GM13977 (cell line): ENCODE data around the gene PDE4B.

Source experiments
- DNase-seq: peaks from one replicate; pipeline ENCODE4 v3.0.0; 2012; ENCODE audit warnings: low spot score
- in situ Hi-C: fragments of 300-500 bp; cut with MboI; formaldehyde crosslinking; loops from one replicate; pipeline ENCODE4 v1.12.0; 2022; ENCODE audit warnings: low sequenced_read_pairs, low pct_unique_long_range_greater_than_20kb, mixed read lengths, inconsistent platforms; ENCODE audit not compliant: unreplicated experiment
- TF ChIP-seq, protein P1 (sequence below): IDR thresholded peaks from 2 replicates; pipeline ENCODE4 v1.5.1; 2012; ENCODE audit warnings: mild to moderate bottlenecking, control low read depth; ENCODE audit not compliant: insufficient read depth; ENCODE audit errors: extremely low read depth, missing control alignments

Gene PDE4B

GRCh38 chr1:66349242-66349641, 556.5 kb downstream of the PDE4B start:
- TF ChIP-seq, protein P1, sequence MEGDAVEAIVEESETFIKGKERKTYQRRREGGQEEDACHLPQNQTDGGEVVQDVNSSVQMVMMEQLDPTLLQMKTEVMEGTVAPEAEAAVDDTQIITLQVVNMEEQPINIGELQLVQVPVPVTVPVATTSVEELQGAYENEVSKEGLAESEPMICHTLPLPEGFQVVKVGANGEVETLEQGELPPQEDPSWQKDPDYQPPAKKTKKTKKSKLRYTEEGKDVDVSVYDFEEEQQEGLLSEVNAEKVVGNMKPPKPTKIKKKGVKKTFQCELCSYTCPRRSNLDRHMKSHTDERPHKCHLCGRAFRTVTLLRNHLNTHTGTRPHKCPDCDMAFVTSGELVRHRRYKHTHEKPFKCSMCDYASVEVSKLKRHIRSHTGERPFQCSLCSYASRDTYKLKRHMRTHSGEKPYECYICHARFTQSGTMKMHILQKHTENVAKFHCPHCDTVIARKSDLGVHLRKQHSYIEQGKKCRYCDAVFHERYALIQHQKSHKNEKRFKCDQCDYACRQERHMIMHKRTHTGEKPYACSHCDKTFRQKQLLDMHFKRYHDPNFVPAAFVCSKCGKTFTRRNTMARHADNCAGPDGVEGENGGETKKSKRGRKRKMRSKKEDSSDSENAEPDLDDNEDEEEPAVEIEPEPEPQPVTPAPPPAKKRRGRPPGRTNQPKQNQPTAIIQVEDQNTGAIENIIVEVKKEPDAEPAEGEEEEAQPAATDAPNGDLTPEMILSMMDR = no peak
- in situ Hi-C loops = loop anchor here (10.0 kb wide), 1 partner anchor 94 kb away; no protein-coding TSS in a partner anchor
- DNase-seq = no peak

DNA sequence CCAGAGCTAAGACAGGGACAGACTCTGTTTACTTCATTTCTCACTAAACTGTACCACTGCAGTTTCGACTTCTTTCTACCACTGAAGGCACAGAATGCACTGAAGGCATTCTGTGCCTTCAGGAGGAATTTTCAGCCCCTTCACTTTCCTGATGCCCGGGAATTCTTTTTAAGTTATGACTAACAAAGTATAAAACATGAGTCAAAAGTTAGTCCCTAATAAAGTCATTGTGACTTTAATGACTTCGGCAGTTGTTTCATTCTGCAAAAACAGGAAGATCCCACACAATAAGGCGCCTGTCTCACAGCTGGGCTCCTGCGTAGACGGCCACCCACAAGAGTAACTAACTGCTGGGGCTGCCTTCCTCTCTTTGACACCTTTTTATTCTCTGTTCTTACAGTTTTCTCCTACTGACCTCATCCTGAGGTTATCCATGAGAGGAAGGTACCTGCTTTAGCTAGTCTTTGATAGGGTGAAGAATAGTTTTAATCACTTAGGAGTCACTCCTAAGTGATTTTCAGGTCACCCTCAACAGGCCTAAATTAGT, 557.4 kb downstream of the PDE4B start:
- in situ Hi-C loops = no loop called here
- TF ChIP-seq, protein P1 = no peak
- DNase-seq = no peak

DNA sequence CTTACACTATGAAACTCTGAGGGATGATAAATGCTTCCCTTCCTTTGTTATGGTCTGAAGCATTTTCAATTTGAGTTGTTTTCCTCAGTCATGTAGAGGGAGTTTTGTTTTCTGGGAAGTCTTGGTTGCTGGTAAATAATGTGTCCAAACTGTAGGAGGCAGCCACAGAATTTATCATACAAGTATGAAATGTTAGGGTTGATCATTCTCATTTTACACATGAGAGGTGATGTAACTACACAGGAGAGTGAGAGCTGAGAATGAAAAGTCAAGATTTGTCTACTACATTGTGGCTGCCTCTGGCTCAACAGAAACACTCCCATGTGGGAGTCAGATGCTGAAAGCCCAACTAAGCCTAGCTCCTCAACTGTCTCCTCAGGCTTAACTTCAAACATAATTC, 558.8 kb downstream of the PDE4B start:
- TF ChIP-seq, protein P1 = no peak
- in situ Hi-C loops = no loop called here
- DNase-seq = no peak

- DNase-seq = no peak
- in situ Hi-C loops = no loop called here
- TF ChIP-seq, protein P1 = no peak
Observed at GRCh38 chr1:66351913-66352312, 559.2 kb downstream of the PDE4B start.

DNA sequence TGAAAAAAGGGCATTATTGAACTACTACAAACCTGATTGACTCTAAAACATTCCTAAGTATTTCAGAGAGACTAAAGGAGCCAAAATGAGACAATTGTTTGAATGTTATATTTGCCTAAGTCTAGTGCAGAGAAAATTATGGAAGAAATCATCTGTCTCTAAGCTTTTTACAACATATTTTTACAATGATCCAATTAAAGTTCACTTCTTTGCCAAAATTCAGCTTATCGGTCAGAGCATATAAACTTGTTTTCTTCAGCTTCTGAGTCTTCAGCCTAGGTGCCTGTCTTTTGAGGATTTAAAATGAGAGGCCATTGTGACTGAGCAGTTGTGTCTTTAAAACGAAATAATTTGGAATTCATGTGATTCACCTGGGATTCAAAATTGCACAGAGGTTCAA, 560.1 kb downstream of the PDE4B start:
- in situ Hi-C loops = no loop called here
- no peak for DNase-seq
- TF ChIP-seq, protein P1 = no peak

DNA sequence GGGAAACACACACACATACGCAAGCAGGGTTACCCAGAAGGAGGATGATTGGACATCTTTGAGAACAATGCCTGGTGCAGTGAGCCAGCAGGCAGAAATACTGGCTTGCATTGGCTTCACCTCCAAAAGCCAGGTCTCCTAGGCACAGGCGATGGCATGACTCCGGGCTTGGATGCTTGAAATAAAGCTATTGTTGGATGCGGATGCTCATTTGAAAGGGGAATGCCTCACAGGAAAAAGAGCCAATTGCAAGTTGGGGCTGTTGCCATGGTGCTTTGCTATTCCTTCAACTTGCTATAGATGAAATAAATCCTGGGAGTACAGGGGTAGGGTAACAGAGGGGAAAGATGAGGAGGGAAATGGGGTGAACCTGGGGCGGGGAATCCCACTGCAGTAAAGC, 560.6 kb downstream of the PDE4B start:
- in situ Hi-C loops = no loop called here
- DNase-seq = no peak
- TF ChIP-seq, protein P1 = no peak
